Mucosa of descending colon (tissue), 3 donors: Measurements from ENCODE around the gene VCL. TPM values are rescaled to one million over a fixed set of nuclear protein-coding genes. Genes with fewer than 3 reads are reported as not detected.
A peak's percentile ranks its signal among the peaks of the same experiment; 100 is the strongest.

ENCODE experiments used
- ATAC-seq: fragments of 200-7000 bp; cut with Tn5 transposase; one replicate; pipeline ENCODE4 v1.9.1; 2020; ENCODE audit warnings: mild to moderate bottlenecking, moderate library complexity
- DNase-seq, 3 donors: peaks; one replicate each; pipeline ENCODE4 v3.0.0-alpha.2; 2020
- H3K36me3 ChIP-seq: fragments of 200-600 bp; one replicate; pipeline ENCODE4 v1.8.0; 2021; ENCODE audit warnings: low read depth, mild to moderate bottlenecking
- H3K4me1 ChIP-seq: fragments of 200-600 bp; one replicate; pipeline ENCODE4 v1.8.0; 2021; ENCODE audit warnings: low read depth, mild to moderate bottlenecking
- H3K4me3 ChIP-seq: fragments of 200-600 bp; one replicate; pipeline ENCODE4 v1.8.0; 2021; ENCODE audit warnings: mild to moderate bottlenecking
- H3K9me3 ChIP-seq: fragments of 200-600 bp; one replicate; pipeline ENCODE4 v1.8.0; 2021; ENCODE audit warnings: mild to moderate bottlenecking
- CTCF ChIP-seq: fragments of 200-600 bp; IDR thresholded peaks from one replicate; pipeline ENCODE4 v1.8.0; 2022; ENCODE audit warnings: antibody characterized with exemption, mild to moderate bottlenecking
- intact Hi-C, 2 donors: fragments of 100-400 bp; cut with DNase I in 1 of 2; cut with micrococcal nuclease in 1 of 2; formaldehyde crosslinking; loops; one replicate each; pipeline versions ENCODE4 v1.11.0 to v1.11.1; 2022; cut with DNase I, micrococcal nuclease
- total RNA-seq, 3 donors: library from RNA; stranded (reverse); fragmentation: NEBNext Ultra II Directional in 2 of 3; extraction: Animal tissue kit (Norgen Biotek cat#: 25700) in 2 of 3; gene quantifications; one replicate each; pipeline versions ENCODE4 v1.2.1 to v1.2.4, GENCODE V29; 2021 to 2023
- donor health status: DM: no; HTN: no; CAD: no; lungs with moderate emphysema.
- donor health status: DM: no; HTN: no; CAD: no.
- donor health status: DM: no; HTN: yes; CAD: no.

VCL gene
- total RNA-seq, 3 donors from 2014 or later, result 114 to 292 (median 117) TPM

- Histone ChIP-seq H3K9me3 (no peaks in the 10 kb centered on the region), H3K36me3 (no peaks in the 10 kb centered on the region), H3K4me3 (no peak overlapping the region), H3K4me1 (no peaks in the 10 kb centered on the region)
- DNase-seq, result no peak
- no peak for ATAC-seq
- no peak for TF ChIP-seq CTCF
- intact Hi-C loops, result no loop called here
Observed at GRCh38 chr10:74079028-74079935, 81.4 kb downstream of the VCL start.

GRCh38 chr10:74079936-74080590, 82.1 kb downstream of the VCL start:
- TF ChIP-seq CTCF, result no peak
- Histone ChIP-seq H3K9me3 (no peaks in the 10 kb centered on the region), H3K4me1 (no peaks in the 10 kb centered on the region), H3K36me3 (no peaks in the 10 kb centered on the region), H3K4me3 (no peak overlapping the region)
- no peak for ATAC-seq
- intact Hi-C loops, result loop anchor here in 1 of 2 donors (5.0 kb wide), 1 partner anchor 193 kb away; no protein-coding TSS in a partner anchor
- no peak for DNase-seq

GRCh38 chr10:74081192-74081803, 83.4 kb downstream of the VCL start:
- peak; percentile 81 for ATAC-seq
- Histone ChIP-seq H3K4me3 (no peak overlapping the region), H3K36me3 (no peaks in the 10 kb centered on the region), H3K9me3 (no peaks in the 10 kb centered on the region), H3K4me1 (no peaks in the 10 kb centered on the region)
- peak; percentile 49 for TF ChIP-seq CTCF
- intact Hi-C loops, result loop anchor here in 1 of 2 donors (5.0 kb wide), 1 partner anchor 194 kb away; no protein-coding TSS in a partner anchor
- DNase-seq, result peak in 1 of 3 donors; percentile 49

- Histone ChIP-seq H3K9me3 (no peaks in the 10 kb centered on the region), H3K36me3 (no peaks in the 10 kb centered on the region), H3K4me3 (no peak overlapping the region), H3K4me1 (no peaks in the 10 kb centered on the region)
- intact Hi-C loops, result loop anchor here in 1 of 2 donors (5.0 kb wide), 1 partner anchor 195 kb away; no protein-coding TSS in a partner anchor
- ATAC-seq, result no peak
- DNase-seq, result no peak
- no peak for TF ChIP-seq CTCF
Observed at GRCh38 chr10:74081941-74082718, 84.2 kb downstream of the VCL start.

GRCh38 chr10:74083304-74083703, 85.4 kb downstream of the VCL start:
- intact Hi-C loops, result loop anchor here in 1 of 2 donors (5.0 kb wide), 1 partner anchor 196 kb away; no protein-coding TSS in a partner anchor

More at GRCh38 chr10:74083304-74083703, 85.4 kb downstream of the VCL start:
- no peak overlapping the region for H3K4me3 ChIP-seq
- no peaks in the 10 kb centered on the region for H3K9me3 ChIP-seq
- TF ChIP-seq CTCF, result no peak
- no peak for DNase-seq
- no peaks in the 10 kb centered on the region for H3K36me3 ChIP-seq
- H3K4me1 ChIP-seq, result no peaks in the 10 kb centered on the region
- no peak for ATAC-seq
